Type B pancreatic cell (in vitro differentiated cells): ENCODE results near the gene CCBE1. TPM values are rescaled to one million over a fixed set of nuclear protein-coding genes. Genes with fewer than 3 reads are reported as not detected.

Experiments
- DNase-seq: peaks from one replicate; pipeline ENCODE4 v3.0.0; 2021; ENCODE audit warnings: mixed read lengths; ENCODE audit not compliant: unreplicated experiment; ENCODE audit errors: extremely low spot score
- H3K27ac Mint-ChIP-seq: 2 replicates; pipeline ENCODE4 v1.8.0; 2021; ENCODE audit warnings: mild to moderate bottlenecking, mixed read lengths
- H3K27me3 Mint-ChIP-seq: 2 replicates; pipeline ENCODE4 v1.8.0; 2021; ENCODE audit warnings: mixed read lengths
- H3K36me3 Mint-ChIP-seq: 2 replicates; pipeline ENCODE4 v1.8.0; 2021; ENCODE audit warnings: mixed read lengths
- H3K4me1 Mint-ChIP-seq: one replicate; pipeline ENCODE4 v1.8.0; 2021; ENCODE audit warnings: mixed read lengths; ENCODE audit not compliant: unreplicated experiment
- H3K4me3 Mint-ChIP-seq: 2 replicates; pipeline ENCODE4 v1.8.0; 2021; ENCODE audit warnings: mild to moderate bottlenecking, mixed read lengths
- H3K9me3 Mint-ChIP-seq: 2 replicates; pipeline ENCODE4 v1.8.0; 2021; ENCODE audit warnings: mixed read lengths
- CTCF ChIP-seq: fragments of 200-600 bp; sonication (generic); conservative IDR thresholded peaks from 2 replicates; pipeline ENCODE4 v1.5.0; 2021; ENCODE audit warnings: antibody characterized with exemption, mild to moderate bottlenecking
- total RNA-seq: library from RNA; stranded (reverse); gene quantifications from 2 replicates; pipeline ENCODE4 v1.2.1, GENCODE V29; 2021; ENCODE audit warnings: low replicate concordance

CCBE1 gene
- total RNA-seq, 1 donor from 2014 or later, result 51.3 TPM

GRCh38 chr18:59429608-59430007, 267.6 kb downstream of the CCBE1 start:
- Mint-ChIP-seq H3K27ac (no peak overlapping the region), H3K4me3 (no peak overlapping the region), H3K9me3 (no peaks in the 10 kb centered on the region)

GRCh38 chr18:59428018-59428417, 269.2 kb downstream of the CCBE1 start:
- H3K4me1 Mint-ChIP-seq, result no peaks in the 10 kb centered on the region
- no peak overlapping the region for H3K27ac Mint-ChIP-seq
- H3K27me3 Mint-ChIP-seq, result no peaks in the 10 kb centered on the region
- no peaks in the 10 kb centered on the region for H3K9me3 Mint-ChIP-seq
- peaks cover 4% of the 10 kb centered on the region for H3K36me3 Mint-ChIP-seq
- DNase-seq, result no peak
- no peak for TF ChIP-seq CTCF
- H3K4me3 Mint-ChIP-seq, result no peak overlapping the region

More at GRCh38 chr18:59429608-59430007, 267.6 kb downstream of the CCBE1 start:
- no peak for TF ChIP-seq CTCF
- peaks cover 7% of the 10 kb centered on the region for H3K36me3 Mint-ChIP-seq
- no peak for DNase-seq
- no peaks in the 10 kb centered on the region for H3K27me3 Mint-ChIP-seq
- no peaks in the 10 kb centered on the region for H3K4me1 Mint-ChIP-seq

DNA sequence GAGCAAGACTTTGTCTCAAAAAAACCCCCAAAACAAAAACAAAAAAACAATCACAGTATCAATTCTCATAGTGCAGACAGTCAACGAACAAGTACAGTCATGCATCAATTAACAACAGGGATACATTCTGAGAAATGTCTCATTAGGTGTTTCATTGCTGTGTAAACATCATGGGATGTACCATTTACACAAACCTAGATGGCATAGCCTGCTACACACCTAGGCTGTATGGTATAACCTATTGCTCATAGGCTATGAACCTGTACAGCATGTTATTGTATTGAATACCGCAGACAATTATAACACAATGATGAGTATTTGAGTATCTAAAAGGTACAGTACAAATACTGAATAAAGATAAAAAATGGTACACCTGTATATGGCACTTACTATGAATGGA, 270.4 kb downstream of the CCBE1 start:
- Mint-ChIP-seq H3K4me1 (no peaks in the 10 kb centered on the region), H3K27ac (no peak overlapping the region), H3K27me3 (peaks cover 2% of the 10 kb centered on the region), H3K9me3 (no peaks in the 10 kb centered on the region), H3K4me3 (no peak overlapping the region), H3K36me3 (peaks cover 4% of the 10 kb centered on the region)
- TF ChIP-seq CTCF, result no peak
- DNase-seq, result no peak

GRCh38 chr18:59423259-59423658, 274.0 kb downstream of the CCBE1 start:
- H3K9me3 Mint-ChIP-seq, result no peaks in the 10 kb centered on the region
- H3K4me1 Mint-ChIP-seq, result peaks cover 9% of the 10 kb centered on the region
- no peak for DNase-seq
- TF ChIP-seq CTCF, result no peak
- H3K27ac Mint-ChIP-seq, result no peak overlapping the region
- H3K4me3 Mint-ChIP-seq, result no peak overlapping the region
- no peaks in the 10 kb centered on the region for H3K36me3 Mint-ChIP-seq
- H3K27me3 Mint-ChIP-seq, result peaks cover 2% of the 10 kb centered on the region

- no peak overlapping the region for H3K27ac Mint-ChIP-seq
- no peak overlapping the region for H3K4me3 Mint-ChIP-seq
- H3K4me1 Mint-ChIP-seq, result peaks cover 17% of the 10 kb centered on the region
- TF ChIP-seq CTCF, result no peak
- peaks cover 2% of the 10 kb centered on the region for H3K27me3 Mint-ChIP-seq
- no peaks in the 10 kb centered on the region for H3K9me3 Mint-ChIP-seq
- no peaks in the 10 kb centered on the region for H3K36me3 Mint-ChIP-seq
- DNase-seq, result no peak
Observed at GRCh38 chr18:59420244-59420643, 277.0 kb downstream of the CCBE1 start.

GRCh38 chr18:59419386-59419785, 277.8 kb downstream of the CCBE1 start:
- TF ChIP-seq CTCF, result no peak
- Mint-ChIP-seq H3K27ac (no peak overlapping the region), H3K27me3 (peaks cover 2% of the 10 kb centered on the region), H3K9me3 (no peaks in the 10 kb centered on the region), H3K4me1 (peaks cover 17% of the 10 kb centered on the region), H3K4me3 (no peak overlapping the region), H3K36me3 (no peaks in the 10 kb centered on the region)
- no peak for DNase-seq
